A549 (cell line): Measurements from ENCODE around the gene TFEB.

Source experiments
- CEBPB ChIP-seq, 2 experiments: fragments of >200 bp in 1 of 2; sonication (Bioruptor Twin) in 1 of 2; formaldehyde crosslinking in 1 of 2; IDR thresholded peaks; 2 replicates each; pipeline ENCODE4 v1.6.1; 2012 to 2016
- CTCF ChIP-seq: fragments of >200 bp; sonication (Bioruptor Twin); formaldehyde crosslinking; IDR thresholded peaks from 3 replicates; pipeline ENCODE4 v1.5.1; 2016
- EP300 ChIP-seq, 2 experiments: fragments of >200 bp; sonication (Bioruptor Twin); formaldehyde crosslinking; IDR thresholded peaks; 2 replicates in 1 of 2; 3 replicates in 1 of 2; pipeline ENCODE4 v1.6.1; 2016 to 2017
- ESRRA ChIP-seq: fragments of 150-350 bp; IDR thresholded peaks from 2 replicates; pipeline ENCODE4 v1.6.1; 2014; ENCODE audit warnings: mild to moderate bottlenecking, low read length, borderline replicate concordance
- JUN ChIP-seq, 2 experiments: fragments of >200 bp; sonication (Bioruptor Twin); formaldehyde crosslinking; IDR thresholded peaks; 2 replicates in 1 of 2; 3 replicates in 1 of 2; pipeline ENCODE4 v1.6.1; 2016 to 2017
- NFE2L2 ChIP-seq: fragments of 150-350 bp; conservative IDR thresholded peaks from 2 replicates; pipeline ENCODE4 v1.6.1; 2014; ENCODE audit warnings: low read length
- SREBF2 ChIP-seq: fragments of 450-650 bp; IDR thresholded peaks from 2 replicates; pipeline ENCODE4 v1.6.1; 2014; ENCODE audit warnings: mild to moderate bottlenecking, moderate library complexity
- ZSCAN20 ChIP-seq: fragments of 250-450 bp; sonication (Bioruptor Pico); IDR thresholded peaks from 2 replicates; pipeline ENCODE4 v1.8.0; 2022; ENCODE audit warnings: mild to moderate bottlenecking, moderate library complexity

- no peak for TF ChIP-seq NFE2L2
- no peak for TF ChIP-seq JUN (IDR thresholded peaks at IDR 0.05)
- TF ChIP-seq CTCF: no peak
- no peak for TF ChIP-seq SREBF2
- no peak for TF ChIP-seq ZSCAN20 (CRISPR knock-in tag)
- no peak for TF ChIP-seq ESRRA
- TF ChIP-seq CEBPB (IDR thresholded peaks at IDR 0.05): no peak
- TF ChIP-seq EP300 (IDR thresholded peaks at IDR 0.05): no peak
Measured at GRCh38 chr6:41678511-41679084, 56.8 kb downstream of the TFEB start.
